A673 (cell line): ENCODE measurements around the gene NEURL1. TPM values are rescaled to one million over a fixed set of nuclear protein-coding genes. Genes with fewer than 3 reads are reported as not detected.

Source experiments
- BruUV-seq: library from RNA; stranded (reverse); fragments of 400-500 nt; replicated peaks from 2 replicates; lab custom pipeline; 2021; lab: Mats Ljungman, UMichigan
- CTCF ChIA-PET: fragments of 300-600 bp; sonication (Branson Sonifier 250); formaldehyde crosslinking; loops from one replicate; lab custom pipeline; 2022; ENCODE audit warnings: antibody characterized with exemption; lab: Charles Lee
- POLR2A ChIA-PET: fragments of 300-600 bp; sonication (Branson Sonifier 250); formaldehyde crosslinking; loops from one replicate; lab custom pipeline; 2022; ENCODE audit warnings: antibody characterized with exemption; ENCODE audit not compliant: low non-redundant PET; lab: Charles Lee
- DNase-seq: peaks from one replicate; pipeline ENCODE4 v3.0.0-alpha.2; 2015; ENCODE audit warnings: low spot score
- H3K27ac ChIP-seq: fragments of 200-600 bp; sonication (generic); 2 replicates; pipeline ENCODE4 v1.5.1; 2016; ENCODE audit warnings: mixed run types, low read depth, mild to moderate bottlenecking, mixed read lengths, antibody characterized with exemption, low read length; ENCODE audit not compliant: poor library complexity, severe bottlenecking
- H3K27me3 ChIP-seq: fragments of 200-600 bp; sonication (generic); replicated peaks from 2 replicates; pipeline ENCODE4 v1.6.1; 2017; ENCODE audit warnings: mixed run types, low read depth, mild to moderate bottlenecking, mixed read lengths, antibody characterized with exemption, low read length; ENCODE audit not compliant: insufficient read depth, poor library complexity
- H3K36me3 ChIP-seq: fragments of 200-600 bp; sonication (generic); 2 replicates; pipeline ENCODE4 v1.6.1; 2016; ENCODE audit warnings: mixed run types, mild to moderate bottlenecking, mixed read lengths, antibody characterized with exemption, low read length; ENCODE audit not compliant: insufficient read depth, poor library complexity, severe bottlenecking
- H3K4me1 ChIP-seq: fragments of 200-600 bp; sonication (generic); 2 replicates; pipeline ENCODE4 v1.6.1; 2017; ENCODE audit warnings: mixed run types, mild to moderate bottlenecking, mixed read lengths, antibody characterized with exemption, low read length; ENCODE audit not compliant: insufficient read depth, poor library complexity, severe bottlenecking
- H3K4me3 ChIP-seq: fragments of 200-600 bp; sonication (generic); 2 replicates; pipeline ENCODE4 v1.5.1; 2016; ENCODE audit warnings: low read depth, mixed run types, mild to moderate bottlenecking, mixed read lengths, low read length; ENCODE audit not compliant: poor library complexity, severe bottlenecking
- H3K9me3 ChIP-seq: fragments of 200-600 bp; sonication (generic); 2 replicates; pipeline ENCODE4 v1.6.1; 2016; ENCODE audit warnings: mixed run types, low read depth, mild to moderate bottlenecking, mixed read lengths, antibody characterized with exemption, low read length; ENCODE audit not compliant: poor library complexity, severe bottlenecking
- CTCF ChIP-seq: fragments of 300-800, 200-600 bp; sonication (generic); conservative IDR thresholded peaks from 2 replicates; pipeline ENCODE4 v1.5.1; 2017; ENCODE audit warnings: low read depth, mild to moderate bottlenecking, antibody characterized with exemption, low read length, moderate library complexity, mixed read lengths
- EZH2 ChIP-seq: fragments of 200-600 bp; sonication (generic); IDR thresholded peaks from 2 replicates; pipeline ENCODE4 v1.6.1; 2017; ENCODE audit warnings: borderline replicate concordance, low read depth, mild to moderate bottlenecking, mixed read lengths, antibody characterized with exemption, low read length; ENCODE audit not compliant: poor library complexity, severe bottlenecking
- intact Hi-C: fragments of 100-400 bp; cut with micrococcal nuclease; formaldehyde crosslinking; loops from one replicate; pipeline ENCODE4 v1.10.0; 2022; ENCODE audit not compliant: unreplicated experiment
- total RNA-seq: library from RNA; stranded (reverse); gene quantifications from 2 replicates; pipeline ENCODE4 v1.2.3, GENCODE V29; 2021

The NEURL1 gene
- total RNA-seq, 1 experiment from 2014 or later, result 0.52 TPM

GRCh38 chr10:103583871-103584215 lies 90.3 kb downstream of the NEURL1 start:
- Histone ChIP-seq H3K4me3 (no peak overlapping the region), H3K27ac (no peak overlapping the region), H3K9me3 (no peaks in the 10 kb centered on the region), H3K4me1 (no peaks in the 10 kb centered on the region), H3K36me3 (no peaks in the 10 kb centered on the region), H3K27me3 (no peaks in the 10 kb centered on the region)
- POLR2A ChIA-PET, result no interaction called here
- BruUV-seq, result no TSS peak
- DNase-seq, result no peak
- intact Hi-C loops, result no loop called here
- no peak for TF ChIP-seq CTCF
- no peak for TF ChIP-seq EZH2
- CTCF ChIA-PET, result no interaction called here

GRCh38 chr10:103584216-103585010 lies 90.9 kb downstream of the NEURL1 start:
- Histone ChIP-seq H3K27ac (no peak overlapping the region), H3K9me3 (no peaks in the 10 kb centered on the region), H3K36me3 (no peaks in the 10 kb centered on the region), H3K27me3 (no peaks in the 10 kb centered on the region), H3K4me1 (no peaks in the 10 kb centered on the region), H3K4me3 (no peak overlapping the region)
- intact Hi-C loops, result no loop called here
- POLR2A ChIA-PET, result no interaction called here
- CTCF ChIA-PET, result no interaction called here
- TF ChIP-seq EZH2, result no peak
- no peak for TF ChIP-seq CTCF
- no TSS peak for BruUV-seq
- DNase-seq, result no peak

GRCh38 chr10:103585011-103585405 lies 91.5 kb downstream of the NEURL1 start:
- Histone ChIP-seq H3K9me3 (no peaks in the 10 kb centered on the region), H3K4me1 (no peaks in the 10 kb centered on the region), H3K4me3 (no peak overlapping the region), H3K36me3 (no peaks in the 10 kb centered on the region), H3K27me3 (no peaks in the 10 kb centered on the region), H3K27ac (no peak overlapping the region)
- intact Hi-C loops, result no loop called here
- no peak for TF ChIP-seq CTCF
- no peak for TF ChIP-seq EZH2
- no peak for DNase-seq
- ChIA-PET POLR2A (no interaction called here), CTCF (no interaction called here)
- BruUV-seq, result no TSS peak
